GM21423 (cell line): ENCODE data around the gene FABP1.

ENCODE experiments used
- ATAC-seq: cut with Tn5 transposase; IDR thresholded peaks from one replicate; pipeline ENCODE4 v1.9.1; 2021; ENCODE audit warnings: mild to moderate bottlenecking, moderate library complexity; ENCODE audit not compliant: unreplicated experiment

Gene FABP1

GRCh38 chr2:88116669-88117432 lies 11.0 kb downstream of the FABP1 start:
- no peak for ATAC-seq

DNA sequence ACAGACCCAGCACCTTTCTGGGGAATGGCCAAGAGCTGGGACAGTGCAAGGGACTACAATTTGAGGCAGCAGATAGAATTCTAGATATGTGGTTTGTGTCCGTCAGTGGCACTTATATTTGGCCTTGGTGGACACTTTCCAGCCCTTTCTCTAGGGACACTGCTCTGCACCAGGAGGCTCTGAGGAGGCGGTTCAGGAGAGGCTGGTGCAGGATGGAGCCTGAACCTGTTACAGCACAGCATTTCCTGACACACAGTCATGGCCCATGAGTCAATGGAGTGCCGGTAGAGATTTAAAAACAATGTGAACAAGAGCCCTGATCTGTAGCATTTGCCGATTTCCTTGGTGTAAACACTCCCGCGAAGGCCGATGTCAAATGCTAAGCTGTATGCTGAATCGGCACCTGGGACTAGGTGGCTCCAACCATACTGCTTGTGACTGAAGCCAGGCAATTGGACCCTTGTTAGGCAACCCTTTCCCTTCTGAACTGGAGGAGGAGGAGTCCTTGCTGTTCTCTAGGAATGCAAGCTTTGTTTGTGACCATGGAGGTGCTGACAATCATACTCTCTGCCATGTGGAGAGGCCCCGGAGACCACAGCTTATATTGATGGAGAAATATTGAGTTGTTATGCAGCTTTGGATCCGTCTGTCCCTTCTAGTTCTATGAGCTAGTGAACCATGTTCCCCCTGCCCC lies 11.9 kb downstream of the FABP1 start:
- no peak for ATAC-seq

GRCh38 chr2:88114889-88115288 lies 13.0 kb downstream of the FABP1 start:
- ATAC-seq = no peak

- ATAC-seq = no peak
These were observed 14.8 kb downstream of the FABP1 start for GRCh38 chr2:88113069-88113468.

GRCh38 chr2:88110830-88111229 lies 17.0 kb downstream of the FABP1 start:
- ATAC-seq = no peak

GRCh38 chr2:88108796-88109195 lies 19.1 kb downstream of the FABP1 start:
- no peak for ATAC-seq

GRCh38 chr2:88100489-88100858 lies 27.4 kb downstream of the FABP1 start:
- ATAC-seq = no peak

GRCh38 chr2:88099798-88100488 lies 27.9 kb downstream of the FABP1 start:
- no peak for ATAC-seq

DNA sequence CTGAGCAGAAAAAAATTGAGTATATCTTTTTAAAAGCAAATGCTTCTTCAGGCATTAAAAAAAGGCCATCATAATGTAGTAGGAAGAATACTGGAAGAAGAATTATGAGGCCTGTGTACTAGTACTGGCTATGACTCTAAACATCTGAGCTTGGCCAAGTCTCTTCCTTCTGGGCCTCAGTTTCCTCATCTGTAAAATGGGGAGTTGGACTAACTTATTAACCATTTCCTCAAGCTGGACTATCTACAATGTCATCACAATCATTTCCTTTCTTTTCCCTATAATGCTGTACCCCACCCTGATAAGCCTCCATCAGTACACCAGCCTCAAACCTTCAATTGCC lies 29.3 kb downstream of the FABP1 start:
- ATAC-seq = no peak

- ATAC-seq = no peak
These were observed 29.8 kb downstream of the FABP1 start for GRCh38 chr2:88097891-88098557.

DNA sequence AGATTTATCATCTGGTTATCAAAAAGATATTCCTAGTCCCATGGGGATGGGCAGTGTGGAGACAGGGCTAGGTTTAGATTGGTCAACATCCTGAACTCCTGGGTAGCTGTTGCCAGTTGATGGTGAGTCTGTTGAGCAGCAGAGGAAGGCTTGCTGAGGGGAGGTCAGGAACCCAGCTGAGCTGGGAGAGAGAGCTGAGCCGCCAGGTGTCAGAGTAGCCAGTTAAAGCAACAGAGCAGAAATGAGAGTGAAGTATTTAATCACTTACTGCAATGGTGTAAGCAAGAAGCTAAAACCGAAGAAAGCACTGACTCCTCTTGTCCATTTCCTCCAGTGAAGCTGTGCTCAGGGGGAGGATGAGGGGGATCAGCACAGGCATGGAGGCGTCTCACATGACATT lies 30.7 kb downstream of the FABP1 start:
- ATAC-seq = no peak

DNA sequence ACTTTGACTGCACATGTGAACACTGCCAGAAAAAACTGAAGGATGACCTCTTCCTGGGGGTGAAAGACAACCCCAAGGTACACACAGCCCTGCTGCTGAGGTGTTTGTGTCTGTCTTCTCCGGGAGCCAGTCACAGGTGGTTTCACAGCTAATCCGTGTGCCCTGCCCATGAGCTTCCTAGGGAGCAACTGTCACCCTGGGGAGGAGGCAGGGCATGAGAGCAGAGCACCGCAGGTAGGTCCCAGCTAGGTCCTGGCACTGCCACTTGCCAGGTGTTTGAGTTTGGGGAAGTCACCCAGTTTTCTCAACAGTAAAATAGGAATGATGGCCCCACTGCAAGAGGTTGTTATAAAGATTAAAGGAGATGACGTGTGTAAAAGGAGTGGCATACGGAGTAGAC lies 31.2 kb downstream of the FABP1 start:
- no peak for ATAC-seq

DNA sequence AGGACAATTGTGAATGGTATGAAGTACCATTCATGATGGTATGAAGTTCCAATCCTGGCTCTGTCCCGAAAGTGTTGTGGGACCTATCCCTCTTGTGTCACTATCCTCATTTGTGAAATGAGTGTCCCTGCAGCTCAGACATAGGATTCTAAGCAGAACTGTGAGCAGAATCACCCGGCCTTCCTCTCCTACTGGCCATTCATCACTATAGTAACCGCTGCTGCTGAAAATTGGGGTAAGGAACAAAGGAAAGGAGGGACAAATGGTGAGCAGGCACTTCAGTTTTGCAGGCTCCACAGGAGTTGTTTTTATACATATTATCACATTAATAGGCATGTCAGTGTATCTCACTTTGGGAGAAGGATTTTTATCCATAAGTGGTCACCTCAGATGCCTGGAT lies 32.8 kb downstream of the FABP1 start:
- no peak for ATAC-seq

DNA sequence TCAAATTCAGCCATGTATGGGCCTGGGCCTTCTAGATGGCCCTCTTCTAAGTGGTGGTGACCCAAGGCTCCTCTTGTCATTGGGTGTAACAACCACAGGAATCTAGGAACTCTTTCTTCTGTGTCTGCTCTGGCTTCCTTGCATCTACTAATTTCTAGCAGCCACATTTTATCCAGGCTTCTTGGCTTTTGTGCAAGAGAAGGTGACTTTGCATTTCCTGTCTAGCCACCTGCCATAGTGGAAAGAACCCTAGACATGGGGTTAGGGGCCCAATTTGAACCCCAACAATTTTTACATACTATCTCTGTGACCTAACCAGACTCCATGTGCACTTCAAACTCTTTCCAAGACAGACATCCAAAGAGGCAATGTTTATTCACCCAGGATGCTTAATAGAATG lies 35.1 kb downstream of the FABP1 start:
- ATAC-seq = no peak

- ATAC-seq = no peak
These were observed 35.9 kb downstream of the FABP1 start for GRCh38 chr2:88091943-88092342.

GRCh38 chr2:88090446-88091283 lies 37.2 kb downstream of the FABP1 start:
- no peak for ATAC-seq

- no peak for ATAC-seq
These were observed 38.9 kb downstream of the FABP1 start for GRCh38 chr2:88088999-88089398.

- ATAC-seq = no peak
These were observed 40.1 kb downstream of the FABP1 start for GRCh38 chr2:88087763-88088162.

GRCh38 chr2:88087073-88087472 lies 40.8 kb downstream of the FABP1 start:
- no peak for ATAC-seq

- no peak for ATAC-seq
These were observed 41.5 kb downstream of the FABP1 start for GRCh38 chr2:88086401-88086800.

DNA sequence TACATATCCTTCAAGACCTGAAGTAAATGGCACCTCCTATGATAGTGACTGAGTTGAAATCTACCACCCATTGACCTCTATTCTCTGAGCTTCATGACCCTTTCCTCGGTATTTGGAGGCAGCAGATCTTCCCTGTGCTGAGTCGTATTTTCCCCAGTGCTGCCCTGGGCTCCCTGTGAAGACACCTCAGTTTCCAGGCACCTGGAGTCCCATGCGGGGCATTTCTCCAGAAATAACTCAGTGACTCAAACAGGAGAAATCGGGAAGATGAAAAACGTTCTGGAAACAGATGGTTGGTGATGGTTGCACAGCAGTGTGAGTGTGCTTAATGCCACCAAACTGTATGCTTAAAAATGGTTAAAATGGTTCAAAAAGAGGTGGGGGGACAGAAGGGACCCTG lies 42.3 kb downstream of the FABP1 start:
- ATAC-seq = no peak
